NCI-H1092 treated with DMSO at 0.1 percent for 48 hours (cell line): ENCODE results near the gene HYAL3.
A peak's percentile ranks its signal among the peaks of the same experiment; 100 is the strongest.
"Not testable (repeated sequence)": the region's sequence is repeated elsewhere in the genome, so short reads cannot be mapped to it uniquely, and the experiment has no call there.

Source experiments
- DNase-seq: peaks from one replicate; lab custom pipeline; 2025; lab: John Stamatoyannopoulos, UW

HYAL3 gene

DNA sequence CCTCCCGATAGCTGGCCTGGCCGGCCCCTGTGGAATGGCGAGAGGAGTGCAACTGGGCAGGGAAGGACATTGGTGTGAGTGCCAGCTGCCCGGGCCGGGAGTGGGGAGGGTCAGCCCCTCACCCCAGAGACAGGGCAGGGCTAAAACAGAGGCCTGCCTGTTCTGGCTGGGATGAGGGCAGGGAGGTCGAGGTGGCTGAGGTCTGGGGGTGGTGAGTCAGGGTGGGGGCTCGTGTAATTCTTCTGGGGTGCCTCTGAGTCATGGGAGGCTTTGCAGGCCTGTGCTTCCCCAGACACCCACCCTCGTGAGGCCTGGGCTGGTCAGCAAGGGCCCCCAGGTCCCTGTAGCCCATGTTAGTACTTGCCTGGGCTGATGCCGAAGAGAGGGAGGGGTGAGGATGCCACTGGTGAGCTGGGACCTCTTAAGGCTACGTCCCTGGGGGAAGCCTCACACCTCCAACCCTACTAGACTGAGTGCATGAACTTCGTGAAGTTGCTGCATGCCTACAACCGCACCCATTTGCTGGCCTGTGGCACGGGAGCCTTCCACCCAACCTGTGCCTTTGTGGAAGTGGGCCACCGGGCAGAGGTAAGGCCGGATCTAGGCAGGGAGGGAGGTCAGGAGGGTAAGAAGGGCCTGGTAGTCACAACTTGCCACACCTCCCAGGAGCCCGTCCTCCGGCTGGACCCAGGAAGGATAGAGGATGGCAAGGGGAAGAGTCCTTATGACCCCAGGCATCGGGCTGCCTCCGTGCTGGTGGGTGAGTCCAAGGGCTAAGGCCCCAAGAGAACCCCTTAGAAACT is 28.6 kb downstream of the HYAL3 start:
- DNase-seq: no peak

- no peak for DNase-seq
Measured at GRCh38 chr3:50269977-50270413, 29.2 kb downstream of the HYAL3 start.

GRCh38 chr3:50269460-50269859 is 29.7 kb downstream of the HYAL3 start:
- no peak for DNase-seq

- no peak for DNase-seq
Measured at GRCh38 chr3:50268703-50269451, 30.3 kb downstream of the HYAL3 start, which contains the start of gene SEMA3B. SEMA3B (plus strand) TSS chr3:50269147; CDS start chr3:50269241, 94 bp downstream.

- DNase-seq: no peak
Measured at GRCh38 chr3:50268276-50268675, 30.9 kb downstream of the HYAL3 start.

DNA sequence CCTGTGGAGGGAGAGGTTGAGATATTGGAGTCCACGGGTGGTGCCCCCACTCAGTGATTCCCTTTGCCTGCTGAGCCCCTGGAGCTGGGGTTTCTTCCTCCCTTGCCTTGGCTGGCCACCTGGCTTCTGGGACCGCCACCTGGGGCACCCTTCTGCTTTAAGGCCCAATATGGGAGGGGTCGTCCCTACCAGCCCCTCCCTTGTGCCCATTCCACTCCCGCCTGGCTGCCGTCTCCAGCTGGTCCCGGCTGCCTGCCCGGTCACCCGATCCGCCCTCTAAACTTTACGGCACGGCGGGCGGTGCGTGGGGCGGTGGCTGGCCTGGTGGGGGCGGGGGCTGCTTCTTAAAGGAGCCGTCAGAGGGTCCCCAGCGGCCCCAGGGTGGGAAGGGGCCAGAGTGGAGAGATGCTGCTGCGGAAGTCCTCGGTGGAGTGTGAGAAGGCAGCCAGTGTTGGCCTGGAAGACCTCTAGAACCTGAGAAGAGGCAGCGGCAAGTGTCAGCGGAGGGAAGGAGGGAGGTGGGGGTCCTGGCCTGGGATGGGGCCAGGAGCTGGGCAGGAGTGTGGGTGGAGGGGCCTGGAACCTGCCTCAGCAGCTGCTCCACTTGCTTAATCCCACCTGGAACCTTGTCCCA is 31.8 kb downstream of the HYAL3 start:
- no peak for DNase-seq

- DNase-seq: no peak
Measured at GRCh38 chr3:50266836-50267235, 32.4 kb downstream of the HYAL3 start.

- no peak for DNase-seq
Measured at GRCh38 chr3:50266017-50266416, 33.2 kb downstream of the HYAL3 start.

DNA sequence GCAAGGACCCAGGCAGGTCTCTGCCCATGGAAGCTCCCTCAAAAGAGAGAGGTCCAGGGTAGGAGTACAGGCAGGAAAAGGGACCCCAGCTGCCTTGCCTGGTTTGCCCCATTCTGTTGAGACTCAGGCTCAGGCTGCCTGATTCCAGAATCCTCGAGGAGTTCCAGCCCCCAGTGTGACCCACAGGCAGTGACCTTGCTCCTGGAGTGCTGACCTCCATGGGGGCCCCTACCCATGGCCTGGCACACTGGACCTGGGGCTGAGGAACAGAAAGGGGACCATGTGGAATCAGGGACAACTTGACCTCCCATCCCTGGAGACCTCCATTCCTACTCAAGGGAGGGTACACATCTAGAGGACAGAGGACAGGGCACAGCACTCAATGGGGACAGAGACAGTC is 33.6 kb downstream of the HYAL3 start:
- DNase-seq: no peak

GRCh38 chr3:50264964-50265485 is 34.2 kb downstream of the HYAL3 start:
- no peak for DNase-seq

GRCh38 chr3:50264383-50264963 is 34.7 kb downstream of the HYAL3 start:
- no peak for DNase-seq

DNA sequence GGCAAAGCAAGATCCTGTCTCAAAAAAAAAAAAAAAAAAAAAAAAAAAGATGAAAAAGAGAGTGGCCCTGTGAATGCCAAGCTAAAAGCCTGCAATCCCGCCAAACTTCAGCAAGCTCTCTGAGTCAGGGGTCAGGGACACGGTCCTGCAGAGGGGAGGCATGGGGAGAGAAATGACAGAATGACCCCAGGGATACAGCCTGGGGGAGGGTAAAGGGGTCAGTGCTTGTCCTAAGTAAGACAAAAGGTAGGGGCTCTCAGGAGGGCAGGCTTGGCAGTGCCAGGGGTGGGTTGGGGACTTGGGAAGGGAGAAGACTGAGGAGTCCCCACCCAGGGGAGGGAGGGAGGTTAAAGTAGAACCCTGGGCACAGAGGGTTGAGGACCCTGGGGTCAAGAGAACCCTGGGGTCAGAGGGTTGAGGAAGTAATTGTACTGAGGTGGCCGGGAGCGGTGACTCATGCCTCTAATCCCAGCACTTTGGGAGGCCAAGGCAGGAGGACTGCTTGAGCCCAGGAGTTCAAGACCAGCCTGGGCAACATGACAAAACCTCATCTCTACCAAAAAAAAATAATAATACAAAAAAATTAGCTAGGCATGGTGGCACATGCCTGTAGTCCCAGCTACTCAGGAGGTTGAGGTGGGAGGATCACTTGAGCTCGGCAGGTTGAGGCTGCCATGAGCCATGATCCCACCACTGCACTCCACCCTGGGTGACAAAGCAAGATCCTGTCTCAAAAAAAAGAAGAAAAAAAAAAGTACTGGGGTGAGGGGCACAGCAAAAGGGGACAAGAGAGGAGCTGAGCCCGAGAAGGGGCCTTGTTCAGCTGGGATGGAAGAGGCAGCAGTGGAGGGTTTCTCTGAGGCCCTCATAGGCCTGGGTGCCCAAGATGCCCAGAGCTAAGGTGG is 35.5 kb downstream of the HYAL3 start:
- DNase-seq: no peak

GRCh38 chr3:50262778-50263177 is 36.4 kb downstream of the HYAL3 start:
- DNase-seq: no peak

DNA sequence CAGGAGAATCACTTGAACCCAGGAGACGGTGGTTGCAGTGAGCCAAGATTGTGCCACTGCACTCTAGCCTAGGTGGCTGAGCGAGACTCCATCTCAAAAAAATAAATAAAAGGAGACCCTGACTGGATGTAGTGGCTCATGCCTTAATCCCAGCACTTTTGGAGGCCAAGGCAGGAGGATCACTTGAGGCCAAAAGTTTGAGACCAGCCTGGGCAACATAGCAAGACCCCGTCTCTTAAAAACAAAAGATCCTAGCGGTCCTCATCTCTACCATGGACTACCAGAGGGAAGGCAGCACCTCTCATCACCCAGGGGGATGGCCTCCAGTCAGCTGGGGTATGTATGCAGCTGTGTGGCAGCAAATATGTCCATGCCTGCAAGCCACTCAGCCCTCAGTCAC is 37.0 kb downstream of the HYAL3 start:
- not testable (repeated sequence) for DNase-seq

DNA sequence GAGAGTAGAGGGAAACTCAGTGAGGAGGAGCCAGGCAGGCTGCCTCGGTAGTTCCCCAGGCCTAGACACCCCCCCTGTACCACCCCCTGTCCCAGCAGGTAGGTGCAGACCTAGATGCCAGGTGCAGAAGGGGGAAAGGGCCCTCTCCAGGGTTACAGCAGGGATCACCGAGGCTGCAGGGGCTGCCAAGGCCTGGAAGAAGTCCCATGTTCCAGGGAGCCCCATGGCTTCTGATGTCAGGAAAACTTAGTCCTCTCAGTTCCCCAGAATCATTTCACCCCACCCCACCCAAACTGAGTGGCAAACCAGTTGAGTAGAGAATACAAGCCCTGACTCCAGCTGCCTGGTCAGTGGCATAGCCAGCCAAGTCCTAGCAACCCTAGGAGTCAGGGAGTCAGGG is 37.7 kb downstream of the HYAL3 start:
- no peak for DNase-seq

DNA sequence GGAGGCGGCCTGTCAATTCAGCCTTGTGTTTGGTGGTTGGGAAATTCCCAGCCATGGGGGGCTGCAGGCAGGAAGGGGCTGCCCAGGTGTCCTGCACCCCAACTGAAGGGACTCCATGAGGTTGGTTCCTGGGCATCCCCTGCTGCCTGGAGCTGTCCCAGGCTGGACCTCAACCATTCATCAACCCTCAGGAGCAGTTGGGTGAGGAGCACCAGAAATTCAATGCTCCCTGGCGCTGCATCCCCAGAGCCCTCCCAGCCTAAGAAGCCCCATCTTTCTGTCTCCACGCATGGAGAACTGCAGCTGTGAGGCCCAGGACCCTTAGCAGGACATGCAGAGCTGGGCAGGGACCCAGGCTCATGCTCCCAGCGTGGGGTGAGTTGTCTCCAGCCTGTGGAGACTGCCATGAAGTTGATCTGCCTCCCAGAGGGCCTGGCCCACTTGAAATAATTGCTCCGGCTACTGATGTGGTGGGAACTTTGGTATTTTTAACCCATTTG is 38.2 kb downstream of the HYAL3 start:
- DNase-seq: no peak

DNA sequence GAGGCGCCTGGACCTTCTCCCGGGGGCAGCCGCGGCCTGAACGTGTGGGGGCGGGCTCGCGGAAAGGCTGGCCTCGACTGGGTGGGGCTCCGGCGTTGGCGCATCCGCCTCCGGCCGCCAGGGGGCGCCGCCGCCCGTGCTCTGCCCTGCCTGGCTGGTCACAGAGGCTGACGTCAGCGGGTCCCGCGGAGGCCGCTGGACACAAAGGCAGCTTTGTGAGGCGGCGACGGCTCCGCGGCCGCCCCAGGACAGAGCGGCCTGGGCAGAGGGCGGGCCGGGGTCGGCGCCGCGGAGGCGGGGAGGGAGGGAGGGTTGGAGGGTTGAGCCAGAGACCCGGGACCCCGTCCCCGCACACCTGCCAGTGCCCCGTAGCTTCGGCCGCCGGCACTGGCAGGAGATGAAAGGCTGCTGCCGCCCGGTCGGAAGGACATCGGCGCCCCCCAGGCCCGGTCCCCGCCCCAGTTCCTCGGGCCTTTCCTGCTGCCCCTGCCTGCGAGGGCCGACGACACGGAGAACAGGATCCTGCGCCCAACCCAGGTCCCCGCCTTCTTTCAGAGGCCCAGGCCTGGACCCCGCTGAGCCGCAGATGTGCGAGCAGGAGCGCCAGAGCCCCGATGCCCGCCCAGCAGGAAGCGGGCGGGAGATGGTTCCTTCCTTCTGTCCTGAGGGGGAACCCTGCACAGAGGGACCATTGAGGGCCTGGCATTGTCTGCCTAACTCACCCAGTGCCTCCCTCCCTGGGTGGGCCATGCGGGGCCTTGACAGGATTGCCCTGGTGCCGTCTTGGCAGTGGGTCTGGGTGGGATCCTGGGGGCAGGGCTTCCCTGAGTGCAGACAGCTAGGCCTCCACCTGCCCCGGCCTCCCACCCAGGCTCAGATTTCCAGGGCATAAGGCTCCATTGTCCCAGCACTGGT is 38.9 kb downstream of the HYAL3 start:
- peak; percentile 73 for DNase-seq

GRCh38 chr3:50259432-50260026 is 39.7 kb downstream of the HYAL3 start:
- DNase-seq: no peak

- no peak for DNase-seq
Measured at GRCh38 chr3:50258979-50259378, 40.2 kb downstream of the HYAL3 start.
